ENCODE data around the gene PRPF6. TPM values are rescaled to one million over a fixed set of nuclear protein-coding genes. Genes with fewer than 3 reads are reported as not detected.

Gene PRPF6
- total RNA-seq, 4 donors from 2014 or later, result 34.7 to 43.8 (median 40.2) TPM

GRCh38 chr20:63955281-63955826 lies 25.6 kb upstream of the PRPF6 start:
- TF ChIP-seq, protein P1, sequence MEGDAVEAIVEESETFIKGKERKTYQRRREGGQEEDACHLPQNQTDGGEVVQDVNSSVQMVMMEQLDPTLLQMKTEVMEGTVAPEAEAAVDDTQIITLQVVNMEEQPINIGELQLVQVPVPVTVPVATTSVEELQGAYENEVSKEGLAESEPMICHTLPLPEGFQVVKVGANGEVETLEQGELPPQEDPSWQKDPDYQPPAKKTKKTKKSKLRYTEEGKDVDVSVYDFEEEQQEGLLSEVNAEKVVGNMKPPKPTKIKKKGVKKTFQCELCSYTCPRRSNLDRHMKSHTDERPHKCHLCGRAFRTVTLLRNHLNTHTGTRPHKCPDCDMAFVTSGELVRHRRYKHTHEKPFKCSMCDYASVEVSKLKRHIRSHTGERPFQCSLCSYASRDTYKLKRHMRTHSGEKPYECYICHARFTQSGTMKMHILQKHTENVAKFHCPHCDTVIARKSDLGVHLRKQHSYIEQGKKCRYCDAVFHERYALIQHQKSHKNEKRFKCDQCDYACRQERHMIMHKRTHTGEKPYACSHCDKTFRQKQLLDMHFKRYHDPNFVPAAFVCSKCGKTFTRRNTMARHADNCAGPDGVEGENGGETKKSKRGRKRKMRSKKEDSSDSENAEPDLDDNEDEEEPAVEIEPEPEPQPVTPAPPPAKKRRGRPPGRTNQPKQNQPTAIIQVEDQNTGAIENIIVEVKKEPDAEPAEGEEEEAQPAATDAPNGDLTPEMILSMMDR (IDR thresholded peaks at IDR 0.05), result no peak
- DNase-seq (ENCODE audit: low spot score), result no peak
- ATAC-seq (ENCODE audit: low FRiP score), result peak; percentile 4

- TF ChIP-seq, protein P1 (IDR thresholded peaks at IDR 0.05), result no peak
- ATAC-seq (ENCODE audit: low FRiP score) (peak; percentile 77), DNase-seq (ENCODE audit: low spot score) (peak; percentile 76)
Measured at GRCh38 chr20:63955827-63956663, 24.9 kb upstream of the PRPF6 start, which contains the start of gene UCKL1. TSS of gene UCKL1 (minus strand) at chr20:63956416. CDS start at chr20:63956372, 44 bp downstream.

DNA sequence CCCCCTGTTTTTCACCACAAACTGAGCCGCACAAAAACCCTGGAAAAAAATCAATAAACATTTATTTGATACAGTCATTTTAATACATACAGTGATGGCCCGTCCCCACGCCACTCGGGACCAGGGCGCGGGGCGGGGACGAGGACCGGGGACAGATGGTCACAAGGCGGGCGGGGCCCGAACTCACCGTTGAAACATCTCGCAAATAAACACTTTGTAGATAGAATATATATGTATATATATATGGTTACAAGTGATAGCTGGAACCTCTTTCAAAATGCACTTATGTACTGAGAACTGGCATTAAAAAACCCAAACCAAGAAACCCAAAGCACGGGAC lies 24.3 kb upstream of the PRPF6 start:
- DNase-seq (ENCODE audit: low spot score) (no peak), ATAC-seq (ENCODE audit: low FRiP score) (peak; percentile 0)
- TF ChIP-seq, protein P1 (IDR thresholded peaks at IDR 0.05), result no peak

- TF ChIP-seq, protein P1 (IDR thresholded peaks at IDR 0.05), result no peak
- peak; percentile 53 for ATAC-seq (ENCODE audit: low FRiP score)
- no peak for DNase-seq (ENCODE audit: low spot score)
Measured at GRCh38 chr20:63957004-63957689, 23.8 kb upstream of the PRPF6 start.

DNA sequence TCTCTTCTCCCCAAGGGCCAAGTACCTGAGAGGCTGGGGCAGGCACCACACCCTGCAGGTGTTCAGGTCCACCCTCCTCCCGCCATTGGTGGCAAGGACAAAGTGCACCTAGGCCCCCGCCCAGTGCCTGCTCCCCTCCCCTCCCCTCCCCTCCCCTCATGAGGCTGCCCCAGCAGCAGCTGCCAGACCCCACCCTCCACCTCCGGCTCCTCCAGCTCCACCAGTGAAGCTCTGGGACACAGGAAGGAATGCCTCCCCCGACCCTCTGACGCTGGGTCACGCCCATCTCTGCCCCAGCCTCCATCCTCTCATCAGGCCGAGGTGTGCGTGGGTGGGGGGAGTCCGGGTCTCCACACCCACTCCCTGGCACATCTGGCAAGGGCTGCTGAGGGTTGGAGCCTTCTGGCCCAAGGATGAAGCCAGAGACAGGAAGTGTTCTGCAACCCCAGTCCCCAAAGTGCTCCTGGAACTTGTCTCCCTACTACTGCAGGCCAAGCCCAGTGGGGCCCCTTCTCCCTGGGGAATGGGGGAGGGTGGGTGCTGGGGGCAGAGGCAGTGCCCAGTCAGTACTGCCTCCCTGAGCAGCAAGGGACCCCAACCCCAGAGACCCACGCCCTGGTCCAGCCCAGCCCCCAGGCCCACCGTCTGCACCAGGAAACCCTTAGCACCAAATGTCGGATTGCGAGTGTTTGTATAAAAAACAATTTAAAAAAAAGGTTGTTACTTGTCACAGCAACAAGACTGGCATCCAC lies 23.1 kb upstream of the PRPF6 start:
- DNase-seq (ENCODE audit: low spot score), result no peak
- TF ChIP-seq, protein P1 (IDR thresholded peaks at IDR 0.05), result no peak
- peak; percentile 40 for ATAC-seq (ENCODE audit: low FRiP score)

GRCh38 chr20:63958471-63958870 lies 22.5 kb upstream of the PRPF6 start:
- TF ChIP-seq, protein P1 (IDR thresholded peaks at IDR 0.05), result no peak
- DNase-seq (ENCODE audit: low spot score) (no peak), ATAC-seq (ENCODE audit: low FRiP score) (no peak)
